GM21717 (cell line): ENCODE data around the gene NARS2.

Experiments
- ATAC-seq: cut with Tn5 transposase; IDR thresholded peaks from one replicate; pipeline ENCODE4 v1.9.1; 2021; ENCODE audit warnings: mild to moderate bottlenecking, moderate library complexity; ENCODE audit not compliant: unreplicated experiment

The NARS2 gene

DNA sequence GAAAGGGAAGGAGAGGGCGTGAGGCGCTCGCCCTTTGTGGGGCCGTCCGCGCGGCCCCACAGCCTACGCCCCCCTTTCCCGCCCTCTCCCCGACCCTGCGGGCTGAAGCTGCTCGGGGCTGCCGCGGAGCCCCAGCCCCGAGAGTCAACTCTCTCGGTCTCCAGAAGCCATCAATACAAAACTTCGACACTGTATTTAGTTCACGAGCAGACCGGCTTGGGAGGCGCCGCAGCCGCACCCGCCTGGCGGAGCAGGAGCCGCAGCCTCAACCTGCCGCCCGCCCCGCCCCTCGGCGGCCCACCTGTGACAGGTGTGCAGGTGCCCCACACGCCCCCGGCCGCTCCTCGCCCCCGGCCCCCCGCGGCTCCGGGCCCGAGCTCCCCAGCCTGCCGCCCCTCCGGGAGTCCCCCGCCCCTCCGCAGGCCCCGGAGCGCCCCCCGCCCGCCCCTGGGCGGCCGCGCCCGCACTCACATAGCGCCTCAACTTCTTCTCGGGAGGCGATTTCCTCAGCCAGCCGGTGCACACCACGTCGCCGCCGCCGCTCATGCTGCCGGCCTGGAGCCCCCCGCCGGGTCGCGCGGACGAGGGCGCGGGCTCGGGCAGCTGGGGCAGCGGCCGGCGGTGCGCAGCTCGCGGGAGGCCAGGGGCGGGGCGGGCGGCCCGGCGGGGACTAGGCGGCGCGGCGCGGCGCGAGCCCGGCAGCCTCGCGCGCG, 157.3 kb downstream of the NARS2 start, which contains the start of gene GAB2:
TSS of gene GAB2 (minus strand) at position 646 of the 713 bp plus-strand sequence. CDS start at position 546, 100 bp downstream.
- ATAC-seq: peak; percentile 4

DNA sequence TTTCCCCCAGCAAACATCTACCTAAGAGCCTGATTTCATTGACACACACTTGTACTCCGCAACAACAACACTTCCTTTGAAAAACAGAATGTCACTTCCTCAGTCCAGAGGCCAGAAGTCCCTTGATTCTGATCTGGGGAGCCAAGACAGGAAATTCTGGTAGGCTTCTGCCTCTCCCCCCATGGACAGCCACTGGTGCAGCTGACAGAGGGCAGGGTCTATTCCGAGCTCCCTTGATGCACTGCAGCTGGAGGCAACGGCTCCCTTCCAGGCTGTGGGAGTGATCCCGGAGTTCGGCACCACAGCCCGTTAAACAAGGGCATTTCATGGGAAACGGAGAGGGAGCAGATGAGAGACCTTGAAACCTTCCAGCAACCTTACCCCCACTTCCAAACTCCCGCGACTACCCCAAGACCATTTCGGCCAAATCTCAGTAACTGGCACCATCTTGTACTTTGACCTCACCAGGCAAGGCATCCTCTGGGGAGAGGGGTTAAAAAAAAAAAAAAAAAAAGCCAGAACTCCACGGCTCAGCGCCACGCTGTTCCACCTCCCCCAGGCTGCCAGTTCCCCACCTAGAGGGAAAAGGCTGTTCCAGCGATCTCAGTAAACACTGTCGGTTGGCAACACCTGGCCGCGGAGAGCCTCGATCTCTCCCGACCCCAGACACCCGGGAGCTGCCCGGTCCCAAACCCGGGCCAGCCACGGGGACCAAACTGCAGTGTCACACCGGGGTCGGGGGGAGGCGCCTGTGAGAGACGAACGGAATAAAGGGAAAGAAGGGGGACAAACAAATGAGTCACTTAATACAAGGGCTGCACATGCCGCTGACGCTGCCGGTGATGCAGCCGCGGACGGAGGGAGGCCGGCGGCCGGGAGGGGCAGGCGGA, 158.1 kb downstream of the NARS2 start:
- peak; percentile 48 for ATAC-seq

DNA sequence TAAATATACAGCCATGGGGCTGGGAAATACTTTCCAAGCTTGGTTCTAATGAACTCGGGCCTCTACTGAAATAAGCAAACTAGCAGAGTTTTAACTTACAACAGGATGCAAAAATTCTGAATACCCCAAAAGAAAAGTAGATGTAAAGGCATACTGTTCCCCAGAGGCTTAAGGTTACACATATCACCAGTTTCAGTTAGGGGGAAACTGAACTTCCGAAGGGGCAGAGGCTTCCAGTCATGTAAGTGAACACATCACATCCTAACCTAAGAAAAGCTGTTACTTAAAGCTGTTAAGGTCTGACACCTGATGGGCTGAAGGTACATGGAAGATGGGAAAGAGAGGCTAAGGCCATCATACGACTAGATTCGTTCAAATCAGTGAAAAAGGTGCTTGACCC, 159.3 kb downstream of the NARS2 start:
- ATAC-seq: no peak

DNA sequence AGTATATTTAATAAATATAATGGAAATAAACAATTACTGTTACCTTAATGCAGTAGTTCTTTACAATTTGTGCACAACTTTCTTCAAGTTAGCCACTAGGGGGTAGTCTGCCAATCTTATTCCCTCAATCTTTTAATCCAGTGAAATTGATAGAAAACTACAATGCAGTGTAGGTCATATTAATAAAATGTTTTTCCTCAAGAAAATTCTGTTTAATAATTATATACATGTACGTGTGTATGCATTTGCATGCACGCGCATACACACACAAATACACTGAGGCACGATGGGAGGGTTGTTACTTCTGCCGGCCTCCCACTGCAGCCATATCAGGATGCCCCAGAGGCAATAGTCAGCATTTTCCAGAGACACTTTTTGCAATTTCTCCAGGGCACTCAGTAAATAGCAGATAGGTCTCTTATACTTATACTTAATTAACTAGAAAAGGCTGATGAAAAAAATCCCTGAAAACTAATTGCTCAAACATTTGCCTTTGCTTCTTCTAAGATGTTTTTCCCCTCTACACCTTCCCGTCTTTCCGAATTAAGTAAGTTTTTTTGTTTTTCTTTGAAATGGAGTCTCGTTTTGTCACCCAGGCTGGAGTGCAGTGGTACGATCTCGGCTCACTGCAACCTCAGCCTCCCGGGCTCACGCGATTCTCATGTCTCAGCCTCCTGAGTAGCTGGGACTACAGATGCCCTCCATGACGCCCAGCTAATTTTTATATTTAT, 160.2 kb downstream of the NARS2 start:
- ATAC-seq: no peak

DNA sequence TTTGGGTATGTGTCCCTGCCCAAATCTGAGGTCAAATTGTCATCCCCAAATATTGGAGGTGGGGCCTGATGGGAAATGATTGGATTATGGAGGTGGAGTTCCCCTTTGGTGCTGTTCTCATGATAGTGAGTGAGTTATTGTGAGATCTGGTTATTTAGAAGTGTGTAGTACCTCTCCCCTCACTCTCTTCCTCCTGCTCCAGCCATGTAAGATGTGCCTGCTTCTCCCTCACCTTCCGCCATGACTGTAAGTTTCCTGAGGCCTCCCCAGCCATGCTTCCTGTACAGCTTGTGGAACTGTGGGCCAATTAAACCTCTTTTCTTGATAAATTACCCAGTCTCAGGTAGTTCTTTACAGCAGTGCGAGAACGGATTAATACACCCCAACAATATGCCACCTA, 166.0 kb downstream of the NARS2 start:
- ATAC-seq: no peak

DNA sequence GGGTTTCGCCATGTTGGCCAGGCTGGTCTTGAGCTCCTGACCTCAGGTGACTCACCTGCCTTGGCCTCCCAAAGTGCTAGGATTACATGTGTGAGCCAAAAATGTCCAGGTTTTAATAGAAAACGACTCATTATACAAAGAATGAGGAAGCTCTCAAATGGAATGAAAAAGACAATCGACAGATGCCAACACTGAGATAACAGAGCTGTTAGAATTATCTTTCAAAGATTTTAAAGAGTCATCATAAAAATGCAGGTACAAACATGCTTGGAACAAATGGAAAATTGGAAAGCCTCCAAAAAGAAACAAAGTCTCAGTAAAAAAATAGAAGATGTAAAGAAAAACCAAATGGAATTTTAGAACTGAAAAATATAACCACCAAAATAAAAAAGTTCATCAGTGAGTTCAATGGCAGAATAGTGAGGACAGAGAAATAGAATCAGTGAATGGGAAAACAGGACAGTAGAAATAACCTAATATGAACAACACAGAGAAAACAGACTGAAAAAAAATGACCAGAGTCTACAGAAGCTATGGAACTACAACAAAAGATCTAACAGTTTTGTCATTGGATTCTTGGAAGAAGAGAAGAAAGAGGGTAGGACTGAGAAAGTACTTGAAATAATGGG, 168.0 kb downstream of the NARS2 start:
- ATAC-seq: no peak

DNA sequence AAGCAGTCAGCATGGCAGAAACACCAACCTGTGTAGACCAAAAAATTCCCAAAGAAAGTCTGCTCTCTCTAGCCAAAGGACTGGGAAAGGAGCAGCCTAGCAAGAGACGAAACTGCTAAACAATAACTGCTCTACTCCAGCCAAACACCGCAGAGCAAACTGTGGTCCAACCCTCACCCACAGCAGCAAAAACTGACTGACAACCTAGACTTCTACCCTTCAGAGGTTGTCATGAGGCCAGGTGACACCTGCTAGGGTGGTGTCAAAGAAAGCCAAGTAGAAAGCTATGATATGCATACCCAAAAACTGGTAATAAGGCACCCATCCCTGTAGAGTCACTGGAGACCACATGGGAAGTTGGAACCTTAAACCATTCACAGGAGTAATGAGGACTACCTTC, 168.9 kb downstream of the NARS2 start:
- no peak for ATAC-seq

DNA sequence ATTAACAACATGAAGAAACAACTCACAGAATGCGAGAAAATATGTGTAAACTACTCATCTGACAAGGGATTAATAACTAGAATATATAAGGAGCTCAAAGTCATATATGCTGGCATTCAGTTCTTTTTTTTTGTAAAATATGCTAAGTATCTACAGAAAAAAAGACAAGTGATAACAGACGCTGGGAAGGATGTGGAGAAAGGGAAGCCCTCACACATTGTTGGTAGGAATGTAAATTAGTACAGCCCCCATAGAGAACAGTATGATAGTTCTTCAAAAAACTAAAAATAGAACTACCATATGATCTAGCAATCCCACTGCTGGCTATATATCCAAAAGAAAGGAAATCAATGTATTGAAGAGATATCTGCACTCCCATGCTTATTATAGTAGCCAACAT, 170.9 kb downstream of the NARS2 start:
- ATAC-seq: no peak

DNA sequence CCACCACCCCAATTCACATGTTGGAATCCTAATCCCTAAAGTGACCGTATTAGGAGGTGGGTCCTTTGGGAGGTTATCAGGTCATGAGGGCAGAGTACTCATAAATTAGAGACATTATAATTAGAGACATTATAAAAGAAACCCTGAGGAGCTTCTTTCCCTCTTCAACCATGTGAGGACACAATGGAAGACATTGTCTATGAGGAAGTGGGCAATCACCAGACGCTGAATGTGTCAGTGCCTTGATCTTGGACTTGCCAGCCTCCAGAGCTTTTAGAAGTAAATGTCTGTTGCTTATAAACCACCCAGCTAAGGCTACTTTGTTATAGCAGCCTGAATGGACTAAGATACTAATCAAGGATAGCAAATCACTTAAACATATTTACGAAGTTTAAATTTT, 171.8 kb downstream of the NARS2 start:
- ATAC-seq: no peak

DNA sequence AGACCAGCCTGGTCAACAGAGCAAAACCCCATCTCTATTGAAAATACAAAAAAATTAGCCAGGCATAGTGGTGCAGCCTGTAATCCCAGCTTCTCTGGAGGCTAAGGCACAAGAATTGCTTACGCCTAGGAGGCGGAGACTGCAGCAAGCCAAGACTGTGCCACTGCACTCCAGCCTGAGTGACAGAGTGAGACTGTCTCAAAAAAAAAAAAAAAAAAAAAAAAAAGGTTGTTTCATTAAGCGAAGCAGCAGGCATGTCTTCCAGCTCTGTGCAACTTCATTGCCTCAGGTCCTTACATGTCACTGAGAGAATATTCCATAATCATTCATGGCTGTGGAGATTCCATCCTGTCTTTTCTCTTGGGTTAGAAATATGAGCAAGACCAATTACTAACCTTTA, 174.0 kb downstream of the NARS2 start:
- no peak for ATAC-seq

DNA sequence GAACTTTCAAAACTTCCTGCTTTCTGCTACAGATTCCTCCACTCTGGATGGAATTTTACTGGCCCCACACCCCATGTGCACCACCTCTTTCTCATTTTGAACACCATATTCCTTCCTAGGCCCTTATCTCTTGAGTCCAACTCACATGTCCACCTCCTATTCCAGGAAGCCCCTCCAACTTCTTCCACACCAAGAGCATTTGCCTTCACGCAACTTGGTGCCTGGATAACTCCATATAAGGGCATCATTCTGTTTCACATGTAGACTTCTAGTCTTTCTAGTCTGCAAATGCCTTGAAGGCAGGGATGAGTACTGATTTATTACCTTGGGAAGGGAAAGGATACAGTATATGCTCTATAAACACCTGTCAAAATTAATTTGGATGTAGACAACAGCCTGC, 174.5 kb downstream of the NARS2 start:
- no peak for ATAC-seq

DNA sequence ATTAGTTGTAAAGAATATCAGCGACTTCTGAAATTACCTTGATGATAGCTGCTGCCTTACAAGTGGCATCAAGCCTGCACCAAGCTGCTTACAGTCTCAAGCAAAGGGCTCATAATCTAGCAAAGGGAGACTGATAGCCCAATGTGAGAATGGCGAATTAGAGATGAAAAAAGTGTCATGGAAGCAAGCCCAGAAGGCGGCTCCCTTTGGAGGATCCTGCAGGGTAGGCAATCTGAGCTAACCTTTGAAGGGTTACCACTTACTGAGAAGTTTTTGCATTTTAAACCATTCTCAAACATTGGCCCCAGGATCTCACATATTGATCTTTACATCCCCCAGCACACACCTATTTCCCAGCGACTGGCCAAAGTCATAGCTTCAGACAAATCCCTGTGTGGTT, 175.5 kb downstream of the NARS2 start:
- no peak for ATAC-seq

DNA sequence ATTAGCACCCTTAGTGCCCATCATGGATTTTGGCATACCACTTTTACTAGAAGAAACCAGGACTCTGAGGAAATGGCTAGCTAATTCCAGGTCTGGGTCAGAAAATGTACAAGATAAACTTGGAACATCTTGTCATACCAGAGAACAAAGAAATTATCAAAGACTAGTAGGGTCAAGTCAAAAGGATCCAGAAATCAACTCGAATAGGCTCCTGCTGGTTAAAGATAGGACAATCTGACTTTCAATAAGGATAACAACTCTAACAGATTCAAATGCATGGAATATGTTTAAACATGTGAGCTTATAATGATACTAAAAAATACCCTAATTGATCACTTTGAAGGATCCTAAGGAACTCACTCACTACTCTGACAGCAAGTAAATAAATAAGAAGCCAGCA, 175.9 kb downstream of the NARS2 start:
- ATAC-seq: no peak

DNA sequence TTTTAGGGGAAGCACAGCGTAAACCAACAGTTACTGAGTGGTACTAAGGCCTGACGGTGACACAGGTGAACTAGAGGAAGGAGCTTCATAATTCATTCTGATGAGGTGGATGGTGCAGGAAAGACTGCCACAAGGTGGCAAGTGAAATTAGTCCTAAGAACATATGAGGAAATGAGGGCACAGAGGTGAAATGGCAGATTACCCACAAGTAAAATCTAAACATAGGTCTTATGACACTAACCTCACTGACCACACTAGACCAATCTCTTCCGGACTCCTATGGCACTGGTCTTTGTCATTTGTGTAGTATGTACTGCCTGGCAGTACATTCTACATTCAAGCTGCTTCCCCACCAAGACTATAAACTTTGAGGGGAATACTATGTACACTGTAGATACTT, 177.3 kb downstream of the NARS2 start:
- ATAC-seq: peak; percentile 64

DNA sequence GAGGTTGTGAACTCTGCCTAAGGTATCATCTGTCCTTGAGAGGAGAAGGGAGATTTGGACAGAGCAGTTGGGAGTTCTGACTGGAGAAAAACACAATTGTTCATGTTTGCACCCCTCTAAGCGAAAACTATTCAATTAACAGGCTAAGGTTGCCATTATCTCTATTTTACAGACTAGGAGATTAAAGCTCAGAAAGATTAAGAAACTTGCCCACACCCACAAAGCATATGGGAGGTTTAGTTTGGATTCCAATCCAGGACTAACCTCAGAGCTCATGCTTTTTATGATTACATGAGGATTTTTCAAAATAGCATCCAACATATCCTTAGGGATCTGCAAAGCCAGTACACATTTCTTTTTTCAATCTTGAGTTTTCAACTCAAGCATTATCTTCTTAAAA, 179.1 kb downstream of the NARS2 start:
- ATAC-seq: no peak

DNA sequence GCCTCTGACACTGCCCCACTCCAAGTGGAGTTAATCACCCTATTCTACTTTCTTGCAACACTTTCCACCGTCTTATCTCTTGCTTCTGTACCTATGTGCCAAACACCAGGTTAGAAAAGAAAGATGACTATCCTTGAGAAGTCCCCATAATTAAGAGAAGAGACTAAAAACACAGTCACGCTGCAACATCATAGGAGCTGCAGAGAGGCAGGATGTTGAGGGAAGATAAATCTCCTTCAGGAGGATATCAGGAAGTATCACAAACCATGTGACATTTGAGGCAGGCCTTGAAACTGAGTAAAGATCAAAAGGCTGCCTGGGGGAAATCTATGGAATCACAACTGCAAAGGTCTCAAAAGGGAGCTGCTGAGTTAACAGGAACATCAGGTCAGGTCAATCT, 181.8 kb downstream of the NARS2 start:
- no peak for ATAC-seq

DNA sequence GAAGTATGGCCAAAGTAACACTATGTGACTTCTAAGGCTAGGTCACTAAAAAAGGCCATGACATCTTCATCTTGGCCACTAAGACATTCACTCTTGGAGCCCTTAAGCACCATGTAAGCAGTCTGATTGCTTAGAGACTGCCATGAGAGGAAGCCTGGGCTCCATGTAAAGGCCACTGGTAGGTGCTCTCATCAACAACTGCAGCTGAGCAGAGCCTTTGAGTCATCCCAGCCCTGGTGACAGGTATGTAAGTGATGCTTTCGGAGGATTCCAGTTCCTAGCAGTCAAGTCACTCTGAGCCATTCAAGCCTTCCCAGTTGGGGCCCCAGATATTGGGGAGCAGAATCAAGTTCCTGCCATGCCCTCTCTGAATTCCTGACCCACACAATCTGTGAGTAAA, 183.2 kb downstream of the NARS2 start:
- ATAC-seq: no peak

DNA sequence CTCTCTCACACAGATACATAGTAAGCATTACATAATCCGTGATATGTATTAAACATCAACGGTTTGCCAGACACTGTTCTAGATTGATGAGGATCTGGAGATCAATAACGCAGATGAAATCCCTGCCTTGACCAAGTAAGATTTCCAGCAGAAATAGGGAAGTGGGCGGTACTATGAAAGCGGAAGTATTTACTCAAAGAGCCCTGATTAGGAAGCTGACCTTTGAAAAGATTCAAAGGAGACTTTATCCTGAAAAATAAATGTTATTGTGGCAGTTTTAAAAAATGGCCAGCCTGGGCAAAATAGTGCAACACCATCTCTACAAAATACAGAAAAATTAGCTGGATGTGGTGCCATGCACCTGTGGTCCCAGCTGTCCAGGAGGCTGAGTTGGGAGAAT, 183.9 kb downstream of the NARS2 start:
- no peak for ATAC-seq

DNA sequence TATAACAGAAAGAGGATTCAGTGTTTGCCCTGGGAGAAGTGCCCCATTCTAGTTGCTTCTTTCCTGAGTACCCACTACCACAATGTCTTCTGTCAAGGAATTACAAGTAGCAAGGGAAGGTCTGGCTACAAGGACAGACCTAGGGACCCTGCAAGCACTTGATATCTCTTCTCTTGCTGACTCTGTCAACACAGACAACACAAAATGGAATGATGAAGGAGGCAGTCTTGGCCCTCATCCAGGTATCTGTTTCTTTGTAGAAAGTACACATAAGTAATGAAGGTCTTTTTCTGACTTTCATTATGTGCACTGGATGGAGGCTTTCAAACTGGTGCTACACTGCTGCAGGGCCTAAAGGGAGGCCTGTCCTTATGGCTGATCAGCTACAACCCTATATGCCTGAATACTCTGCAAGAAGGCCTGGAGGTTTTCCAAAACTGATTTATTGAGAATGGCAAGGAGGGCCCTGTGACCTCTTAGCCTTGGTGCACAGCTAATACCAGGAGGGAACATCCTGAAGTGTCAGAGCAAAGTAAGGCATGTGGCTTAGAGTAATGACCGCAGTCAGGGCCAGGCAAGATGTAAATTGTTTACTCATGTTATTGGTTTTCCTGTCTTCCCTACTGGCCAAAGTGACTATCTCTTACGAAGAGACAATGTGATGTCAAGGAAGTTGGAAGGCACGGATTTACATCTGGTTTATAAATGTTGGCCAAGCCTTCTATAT, 188.3 kb downstream of the NARS2 start:
- ATAC-seq: no peak
